NCI-H1048 (cell line): ENCODE results near the gene MRTFA.

ENCODE experiments used
- DNase-seq: peaks from one replicate; lab custom pipeline; 2025; lab: John Stamatoyannopoulos, UW

MRTFA gene

GRCh38 chr22:40491990-40492631, 144.4 kb downstream of the MRTFA start:
- DNase-seq: no peak

- no peak for DNase-seq
Measured at GRCh38 chr22:40487663-40488249, 148.8 kb downstream of the MRTFA start.

DNA sequence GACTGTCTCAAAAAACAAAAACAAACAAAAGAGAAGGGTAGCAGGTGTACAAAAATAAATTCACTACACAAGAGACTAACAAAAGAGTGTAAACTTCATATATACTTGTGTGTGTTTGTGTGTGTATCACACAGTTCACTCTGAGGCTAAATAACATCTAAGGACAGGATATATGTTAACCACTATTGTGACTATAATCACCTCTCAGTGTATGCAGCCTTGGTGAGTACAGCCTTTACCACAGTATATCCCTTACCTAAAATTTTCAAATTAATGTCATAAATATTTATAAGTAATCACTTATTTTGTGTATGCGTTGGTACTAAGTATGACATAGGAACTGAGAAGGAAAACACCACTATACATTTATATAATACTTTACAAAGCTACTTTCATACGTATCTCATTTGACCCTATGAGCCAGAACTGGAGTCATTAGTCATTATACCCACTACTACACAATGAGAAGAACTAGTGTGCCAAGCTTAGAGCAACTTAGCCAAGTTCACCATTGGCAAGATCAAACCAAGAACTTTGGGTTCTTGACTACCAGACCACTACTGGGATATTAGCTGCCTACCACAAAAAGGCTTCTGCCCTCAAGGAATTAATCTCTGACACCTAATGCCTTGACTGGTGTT, 149.4 kb downstream of the MRTFA start:
- no peak for DNase-seq

DNA sequence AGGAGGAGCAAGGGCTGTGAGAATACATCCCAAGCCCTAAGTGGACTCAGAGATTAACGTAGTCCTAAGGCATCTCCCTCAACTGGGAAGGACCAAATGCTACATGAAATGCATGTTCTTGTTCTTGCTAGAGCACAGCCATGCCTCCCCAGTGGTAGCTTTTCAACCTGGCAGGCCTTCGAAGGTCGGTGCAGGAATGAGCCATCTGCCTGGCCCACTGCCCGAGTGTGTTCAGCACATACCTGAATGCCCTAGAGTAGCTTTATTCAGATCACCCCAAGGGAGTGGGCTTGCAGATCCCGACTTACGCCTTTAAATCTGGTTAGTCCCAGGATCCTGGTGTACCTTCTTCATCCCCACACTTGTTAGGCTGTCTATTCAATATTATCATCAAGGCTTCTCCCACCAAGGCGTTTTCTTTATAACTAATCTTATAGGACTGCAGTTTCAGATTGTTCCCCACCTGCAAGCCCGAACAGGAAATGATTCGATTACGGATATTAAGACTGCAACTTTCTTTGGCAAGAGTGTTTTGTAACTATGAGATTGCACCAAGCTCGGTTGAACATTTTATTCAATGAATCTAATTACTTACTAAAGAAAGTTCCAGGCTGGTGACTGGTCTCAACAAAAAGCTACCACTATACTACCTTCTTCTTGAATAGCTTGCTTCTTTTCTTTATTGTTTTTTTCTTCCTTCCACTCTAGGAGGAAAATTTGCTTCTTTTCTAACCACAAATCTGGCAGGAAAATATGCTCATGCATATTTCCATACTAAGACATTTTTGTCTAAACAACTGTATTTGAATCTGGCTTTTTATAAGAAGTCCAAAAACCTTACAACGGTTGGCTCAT, 150.5 kb downstream of the MRTFA start:
- no peak for DNase-seq

DNA sequence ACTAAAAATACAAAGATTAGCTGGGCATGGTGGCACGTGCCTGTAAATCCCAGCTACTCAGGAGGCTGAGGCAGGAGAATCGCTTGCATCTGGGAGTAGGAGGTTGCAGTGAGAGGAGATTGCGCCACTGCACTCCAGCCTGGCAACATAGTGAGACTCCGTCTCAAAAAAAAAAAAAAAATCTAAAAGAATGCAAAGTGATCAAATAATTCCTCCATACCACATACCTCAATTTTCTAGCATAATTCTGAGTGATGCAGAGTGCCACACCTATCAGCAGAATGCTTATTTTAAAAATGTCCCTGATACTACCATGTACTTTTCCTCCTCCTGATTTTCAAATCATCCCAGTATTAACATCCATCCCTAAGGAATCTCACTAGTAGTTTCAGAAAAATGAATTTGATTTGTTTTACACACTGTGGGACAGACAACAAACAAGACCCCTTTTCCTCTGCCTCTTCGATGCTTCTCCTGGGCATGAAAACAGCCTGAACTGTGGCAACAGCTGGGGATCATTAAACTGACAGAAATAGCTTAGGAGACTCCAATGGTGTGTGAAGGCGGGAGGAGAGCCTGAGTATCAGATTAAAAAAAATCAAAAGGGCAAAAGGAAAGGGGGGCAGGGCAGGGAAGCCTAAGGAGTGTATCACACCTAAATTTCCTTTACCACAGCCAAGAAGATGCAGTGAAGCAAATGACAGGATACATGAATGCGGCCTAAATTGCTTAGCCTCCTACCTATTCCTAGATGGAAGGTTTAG, 151.4 kb downstream of the MRTFA start:
- DNase-seq: no peak

GRCh38 chr22:40482886-40483285, 153.6 kb downstream of the MRTFA start:
- no peak for DNase-seq

DNA sequence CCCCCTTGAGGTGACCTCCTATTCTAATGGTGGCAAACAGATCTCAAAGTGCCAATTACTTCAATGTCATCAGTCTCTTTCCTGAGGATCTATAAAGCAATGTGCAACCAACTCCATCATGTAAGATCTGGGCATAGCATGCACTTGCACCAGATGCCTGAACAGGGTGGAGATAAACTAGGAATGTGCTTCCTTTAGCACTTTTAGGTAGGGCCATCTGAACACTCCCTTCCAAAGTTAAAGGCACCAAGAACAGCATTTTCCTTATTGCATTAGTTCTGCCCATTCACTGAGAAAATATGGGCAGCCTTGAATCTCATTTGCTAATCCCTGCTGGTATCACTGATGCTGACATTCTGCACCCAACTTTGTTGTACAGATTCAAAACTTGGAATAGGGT, 154.1 kb downstream of the MRTFA start:
- DNase-seq: no peak

- DNase-seq: no peak
Measured at GRCh38 chr22:40480996-40481395, 155.5 kb downstream of the MRTFA start.

GRCh38 chr22:40479887-40480538, 156.5 kb downstream of the MRTFA start:
- no peak for DNase-seq

- no peak for DNase-seq
Measured at GRCh38 chr22:40479126-40479800, 157.3 kb downstream of the MRTFA start.

GRCh38 chr22:40478338-40479125, 158.0 kb downstream of the MRTFA start:
- no peak for DNase-seq

- no peak for DNase-seq
Measured at GRCh38 chr22:40477683-40478337, 158.7 kb downstream of the MRTFA start.

DNA sequence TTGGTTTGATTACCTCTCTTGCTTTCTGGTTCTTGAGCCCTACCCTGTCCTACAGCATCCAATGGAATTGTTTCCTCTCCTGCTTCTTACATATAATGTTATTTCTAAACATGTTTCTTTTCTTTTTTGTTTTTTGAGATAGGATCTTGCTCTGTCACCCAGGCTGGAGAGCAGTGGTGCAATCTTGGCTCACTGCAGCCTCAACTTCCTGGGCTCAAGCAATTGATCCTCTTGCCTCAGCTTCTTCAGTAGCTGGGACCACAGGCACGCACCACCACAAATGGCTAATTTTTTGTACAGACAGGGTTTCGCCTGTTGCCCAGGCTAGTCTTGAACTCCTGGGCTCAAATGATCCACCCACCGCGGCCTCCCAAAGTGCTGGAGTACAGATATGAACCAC, 160.2 kb downstream of the MRTFA start:
- no peak for DNase-seq

GRCh38 chr22:40473703-40474102, 162.8 kb downstream of the MRTFA start:
- no peak for DNase-seq

- no peak for DNase-seq
Measured at GRCh38 chr22:40472579-40472978, 163.9 kb downstream of the MRTFA start.

- DNase-seq: no peak
Measured at GRCh38 chr22:40472051-40472450, 164.5 kb downstream of the MRTFA start.

- DNase-seq: no peak
Measured at GRCh38 chr22:40469181-40469580, 167.3 kb downstream of the MRTFA start.

- no peak for DNase-seq
Measured at GRCh38 chr22:40468616-40469015, 167.9 kb downstream of the MRTFA start.

- no peak for DNase-seq
Measured at GRCh38 chr22:40466976-40467375, 169.5 kb downstream of the MRTFA start.
